GM19328 (cell line): ENCODE results near the gene PLEKHA7.
"Not testable (repeated sequence)": the region's sequence is repeated elsewhere in the genome, so short reads cannot be mapped to it uniquely, and the experiment has no call there.

Experiments used
- ATAC-seq: cut with Tn5 transposase; IDR thresholded peaks from one replicate; pipeline ENCODE4 v1.9.1; 2021; ENCODE audit warnings: mild to moderate bottlenecking, moderate library complexity; ENCODE audit not compliant: unreplicated experiment

Gene PLEKHA7

GRCh38 chr11:17014321-17014832, at the start of gene PLEKHA7:
TSS of gene PLEKHA7 (minus strand) at chr11:17014414. CDS start at chr11:17014401, 13 bp downstream.
- no peak for ATAC-seq

- no peak for ATAC-seq
Observed at GRCh38 chr11:17063171-17064002, 49.2 kb upstream of the PLEKHA7 start.

GRCh38 chr11:17051146-17051545, 36.9 kb upstream of the PLEKHA7 start:
- ATAC-seq, result not testable (repeated sequence)

- ATAC-seq, result not testable (repeated sequence)
Observed at GRCh38 chr11:17048491-17048890, 34.3 kb upstream of the PLEKHA7 start.

GRCh38 chr11:17046690-17047089, 32.5 kb upstream of the PLEKHA7 start:
- ATAC-seq, result no peak

GRCh38 chr11:17036666-17037658, 22.7 kb upstream of the PLEKHA7 start:
- ATAC-seq, result no peak

GRCh38 chr11:17034027-17034426, 19.8 kb upstream of the PLEKHA7 start:
- not testable (repeated sequence) for ATAC-seq

- no peak for ATAC-seq
Observed at GRCh38 chr11:17026487-17027082, 12.4 kb upstream of the PLEKHA7 start.

- ATAC-seq, result no peak
Observed at GRCh38 chr11:17024924-17025323, 10.7 kb upstream of the PLEKHA7 start.

GRCh38 chr11:17021511-17021910, 7.3 kb upstream of the PLEKHA7 start:
- no peak for ATAC-seq

GRCh38 chr11:17020831-17021230, 6.6 kb upstream of the PLEKHA7 start:
- ATAC-seq, result no peak

GRCh38 chr11:17019232-17019631, 5.0 kb upstream of the PLEKHA7 start:
- ATAC-seq, result no peak

- ATAC-seq, result no peak
Observed at GRCh38 chr11:17015627-17016126, 1.5 kb upstream of the PLEKHA7 start.

- ATAC-seq, result no peak
Observed at GRCh38 chr11:17014833-17015626, 816 bp upstream of the PLEKHA7 start.

- ATAC-seq, result no peak
Observed at GRCh38 chr11:17013548-17014320, 480 bp downstream of the PLEKHA7 start.

GRCh38 chr11:17012712-17013547, 1.3 kb downstream of the PLEKHA7 start:
- ATAC-seq, result no peak

- ATAC-seq, result no peak
Observed at GRCh38 chr11:17012179-17012578, 2.0 kb downstream of the PLEKHA7 start.

- no peak for ATAC-seq
Observed at GRCh38 chr11:17010851-17011420, 3.3 kb downstream of the PLEKHA7 start.
